WERI-Rb-1 (cell line): ENCODE data around the gene SIK2.

Source experiments
- DNase-seq: peaks from one replicate; pipeline ENCODE4 v3.0.0-alpha.2; 2020
- H3K27ac ChIP-seq: fragments of 250-450 bp; sonication (Bioruptor Pico); 2 replicates; pipeline ENCODE4 v1.5.1; 2020; ENCODE audit warnings: mild to moderate bottlenecking, moderate library complexity
- H3K27me3 ChIP-seq: fragments of 250-450 bp; sonication (Bioruptor Pico); 2 replicates; pipeline ENCODE4 v1.5.1; 2021; ENCODE audit warnings: mild to moderate bottlenecking, low read depth, moderate library complexity; ENCODE audit not compliant: insufficient read depth, severe bottlenecking
- H3K36me3 ChIP-seq: fragments of 250-450 bp; sonication (Bioruptor Pico); 2 replicates; pipeline ENCODE4 v1.5.1; 2020; ENCODE audit warnings: mild to moderate bottlenecking, moderate library complexity
- H3K4me3 ChIP-seq: 2 replicates; pipeline ENCODE4 v1.5.1; 2011; ENCODE audit warnings: low read depth, mild to moderate bottlenecking, control low read depth, low read length
- H3K9me3 ChIP-seq: fragments of 250-450 bp; sonication (Bioruptor Pico); 2 replicates; pipeline ENCODE4 v1.5.1; 2021; ENCODE audit warnings: mild to moderate bottlenecking, moderate library complexity; ENCODE audit not compliant: severe bottlenecking
- TF ChIP-seq, protein P1 (sequence below): IDR thresholded peaks from 2 replicates; pipeline ENCODE4 v1.5.1; 2011; ENCODE audit warnings: low read depth, mild to moderate bottlenecking, control low read depth, inconsistent platforms, low read length

SIK2 gene

DNA sequence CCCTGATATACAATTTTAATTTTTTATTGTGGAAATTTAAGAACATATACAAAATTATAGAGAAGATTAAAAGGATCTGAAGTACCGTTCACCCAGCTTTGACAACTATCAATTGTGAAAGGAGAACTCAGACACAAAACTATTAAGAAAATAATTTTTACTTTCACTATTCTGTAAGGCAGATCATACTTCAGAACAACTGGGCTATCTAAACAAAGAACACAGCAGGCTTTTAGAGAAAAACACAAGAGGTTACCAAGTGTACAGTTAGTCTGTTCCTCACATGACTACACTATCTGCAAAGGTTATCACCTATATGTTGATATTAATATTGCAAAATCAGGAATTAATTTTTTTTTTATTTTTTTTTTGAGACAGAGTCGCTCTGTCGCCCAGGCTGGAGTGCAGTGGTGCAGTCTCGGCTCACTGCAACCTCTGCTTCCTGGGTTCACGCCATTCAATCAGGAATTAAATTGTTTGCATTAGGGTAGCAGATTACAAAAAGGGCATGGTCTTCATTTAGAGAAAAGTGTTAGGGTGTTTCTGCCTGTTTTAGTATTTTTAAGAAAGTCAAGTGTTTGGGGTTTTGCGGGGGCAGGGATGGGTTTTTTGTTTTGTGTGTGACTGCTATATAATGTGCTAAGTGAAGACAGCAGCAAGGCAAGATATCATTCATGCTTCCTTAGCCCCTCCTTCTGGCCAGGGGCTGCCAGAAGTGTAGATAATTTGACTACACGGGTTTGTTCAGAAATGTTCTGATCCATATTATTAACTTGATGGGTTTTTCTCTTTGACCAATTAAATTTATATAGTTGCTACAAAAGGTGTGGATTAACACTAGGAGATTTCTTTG lies 27.6 kb upstream of the SIK2 start:
- Histone ChIP-seq H3K9me3 (no peaks in the 10 kb centered on the region), H3K4me3 (no peak overlapping the region), H3K27ac (no peak overlapping the region), H3K36me3 (no peaks in the 10 kb centered on the region), H3K27me3 (no peaks in the 10 kb centered on the region)
- DNase-seq: no peak
- TF ChIP-seq, protein P1, sequence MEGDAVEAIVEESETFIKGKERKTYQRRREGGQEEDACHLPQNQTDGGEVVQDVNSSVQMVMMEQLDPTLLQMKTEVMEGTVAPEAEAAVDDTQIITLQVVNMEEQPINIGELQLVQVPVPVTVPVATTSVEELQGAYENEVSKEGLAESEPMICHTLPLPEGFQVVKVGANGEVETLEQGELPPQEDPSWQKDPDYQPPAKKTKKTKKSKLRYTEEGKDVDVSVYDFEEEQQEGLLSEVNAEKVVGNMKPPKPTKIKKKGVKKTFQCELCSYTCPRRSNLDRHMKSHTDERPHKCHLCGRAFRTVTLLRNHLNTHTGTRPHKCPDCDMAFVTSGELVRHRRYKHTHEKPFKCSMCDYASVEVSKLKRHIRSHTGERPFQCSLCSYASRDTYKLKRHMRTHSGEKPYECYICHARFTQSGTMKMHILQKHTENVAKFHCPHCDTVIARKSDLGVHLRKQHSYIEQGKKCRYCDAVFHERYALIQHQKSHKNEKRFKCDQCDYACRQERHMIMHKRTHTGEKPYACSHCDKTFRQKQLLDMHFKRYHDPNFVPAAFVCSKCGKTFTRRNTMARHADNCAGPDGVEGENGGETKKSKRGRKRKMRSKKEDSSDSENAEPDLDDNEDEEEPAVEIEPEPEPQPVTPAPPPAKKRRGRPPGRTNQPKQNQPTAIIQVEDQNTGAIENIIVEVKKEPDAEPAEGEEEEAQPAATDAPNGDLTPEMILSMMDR: no peak; the same call in 1 of the 2 replicates

DNA sequence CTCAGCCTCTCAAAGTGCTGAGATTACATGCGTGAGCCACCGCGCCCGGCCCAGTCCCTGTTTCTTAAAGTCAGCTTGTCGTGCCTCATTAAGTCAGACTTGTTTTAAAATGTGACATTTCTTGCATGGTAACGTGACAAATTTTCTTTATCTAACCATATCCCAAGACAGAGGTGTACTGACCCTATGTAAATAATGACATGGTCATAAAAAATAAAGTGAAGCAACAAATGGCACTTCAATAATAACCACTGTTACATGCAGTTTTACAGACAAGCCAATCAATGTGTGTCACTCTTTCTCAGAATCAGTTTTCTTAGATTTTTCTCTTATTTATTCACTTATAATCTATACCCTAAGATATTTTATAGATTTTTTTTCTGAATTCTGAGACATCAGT lies 26.5 kb upstream of the SIK2 start:
- no peak for DNase-seq
- Histone ChIP-seq H3K9me3 (no peaks in the 10 kb centered on the region), H3K4me3 (no peak overlapping the region), H3K27ac (no peak overlapping the region), H3K27me3 (no peaks in the 10 kb centered on the region), H3K36me3 (no peaks in the 10 kb centered on the region)
- TF ChIP-seq, protein P1: no peak

DNA sequence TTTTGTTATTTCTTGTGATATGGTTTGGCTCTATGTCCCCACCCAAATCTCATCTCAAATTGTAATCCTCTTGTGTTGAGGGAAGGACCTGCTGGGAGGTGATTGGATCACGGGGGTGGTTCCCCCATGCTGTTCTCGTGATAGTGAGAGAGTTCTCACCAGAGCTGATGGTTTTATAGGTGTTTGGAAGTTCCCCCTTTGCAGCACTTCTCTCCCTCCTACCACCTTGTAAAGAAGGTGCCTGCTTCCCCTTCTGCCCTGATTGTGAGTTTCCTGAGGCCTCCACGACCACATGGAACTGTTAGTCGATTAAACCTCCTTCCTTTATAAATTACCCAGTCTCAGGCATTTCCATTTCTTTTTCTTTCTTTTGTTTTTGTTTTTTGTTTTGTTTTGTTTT lies 24.4 kb upstream of the SIK2 start:
- Histone ChIP-seq H3K27me3 (no peaks in the 10 kb centered on the region), H3K9me3 (no peaks in the 10 kb centered on the region), H3K27ac (no peak overlapping the region), H3K36me3 (no peaks in the 10 kb centered on the region), H3K4me3 (no peak overlapping the region)
- DNase-seq: no peak
- TF ChIP-seq, protein P1: no peak

DNA sequence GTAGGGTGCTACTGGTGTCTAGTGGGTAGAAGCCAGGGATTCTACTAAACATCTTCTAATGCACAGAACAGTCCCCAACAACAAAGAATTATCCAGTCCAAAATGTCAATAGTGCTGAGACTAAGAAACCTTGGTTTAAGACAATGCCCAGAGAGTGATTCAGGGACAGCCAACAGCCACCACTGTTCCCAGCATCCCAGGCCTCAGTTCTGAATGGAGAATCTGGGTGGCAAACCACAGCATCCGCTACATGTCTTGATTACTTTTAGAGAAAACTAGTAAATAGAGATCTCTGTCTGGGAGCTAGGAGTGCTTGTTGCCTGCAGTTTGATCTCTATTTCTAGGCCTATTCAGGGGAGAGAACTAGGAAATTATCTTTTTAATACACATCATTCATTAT lies 20.9 kb upstream of the SIK2 start:
- H3K27me3 ChIP-seq: no peaks in the 10 kb centered on the region
- H3K36me3 ChIP-seq: no peaks in the 10 kb centered on the region
- DNase-seq: no peak
- no peak overlapping the region for H3K4me3 ChIP-seq
- TF ChIP-seq, protein P1: no peak
- H3K27ac ChIP-seq: no peak overlapping the region
- H3K9me3 ChIP-seq: no peaks in the 10 kb centered on the region

DNA sequence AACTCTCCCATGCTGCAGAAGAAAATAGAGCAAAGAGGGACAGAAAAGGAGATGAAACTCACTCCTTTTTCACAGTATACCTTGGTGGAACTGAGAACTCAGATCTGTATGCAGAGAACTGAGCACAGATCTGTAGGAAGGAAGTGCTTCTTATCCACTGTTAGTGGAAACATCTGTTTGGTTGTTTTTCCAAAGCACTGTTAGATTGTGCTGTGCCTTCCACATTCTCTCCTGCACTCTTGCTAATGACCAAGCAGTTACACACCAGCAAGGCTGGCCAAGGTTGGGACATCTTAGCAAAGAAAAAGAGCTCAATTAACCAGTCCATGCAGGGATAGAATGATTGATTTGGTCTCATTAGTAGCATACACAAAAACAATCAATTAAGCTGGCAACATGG lies 20.1 kb upstream of the SIK2 start:
- H3K27ac ChIP-seq: no peak overlapping the region
- H3K4me3 ChIP-seq: no peak overlapping the region
- TF ChIP-seq, protein P1: no peak
- DNase-seq: no peak
- H3K36me3 ChIP-seq: no peaks in the 10 kb centered on the region
- no peaks in the 10 kb centered on the region for H3K27me3 ChIP-seq
- no peaks in the 10 kb centered on the region for H3K9me3 ChIP-seq

DNA sequence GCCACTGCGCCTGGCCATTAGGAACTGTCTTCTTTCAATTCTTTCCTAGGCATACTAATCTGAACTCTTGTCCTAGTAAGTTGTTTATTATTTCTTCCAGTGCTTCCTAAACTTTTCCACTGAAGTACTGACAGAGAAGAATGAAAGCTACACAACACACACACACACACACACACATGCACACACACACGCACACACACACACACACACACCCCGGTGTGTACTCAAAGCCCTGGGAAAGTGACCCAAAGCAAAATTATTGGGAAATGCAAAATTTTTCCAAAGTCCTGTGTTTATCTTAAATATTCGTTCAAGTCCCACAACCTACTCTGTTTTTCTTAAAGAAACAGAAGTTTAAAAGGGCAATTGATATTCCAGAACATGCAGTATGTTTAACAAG lies 19.4 kb upstream of the SIK2 start:
- Histone ChIP-seq H3K27me3 (no peaks in the 10 kb centered on the region), H3K4me3 (no peak overlapping the region), H3K9me3 (peaks cover under 1% of the 10 kb centered on the region), H3K36me3 (no peaks in the 10 kb centered on the region), H3K27ac (no peak overlapping the region)
- DNase-seq: no peak
- TF ChIP-seq, protein P1: no peak
